Kidney tubule cell (primary cell): ENCODE results near the gene SLC5A9.
A peak's percentile ranks its signal among the peaks of the same experiment; 100 is the strongest.
"Not testable (repeated sequence)": the region's sequence is repeated elsewhere in the genome, so short reads cannot be mapped to it uniquely, and the experiment has no call there.

Source experiments
- DNase-seq: peaks from one replicate; pipeline ENCODE4 v3.0.0-alpha.2; 2018; ENCODE audit warnings: low spot score

Gene SLC5A9

DNA sequence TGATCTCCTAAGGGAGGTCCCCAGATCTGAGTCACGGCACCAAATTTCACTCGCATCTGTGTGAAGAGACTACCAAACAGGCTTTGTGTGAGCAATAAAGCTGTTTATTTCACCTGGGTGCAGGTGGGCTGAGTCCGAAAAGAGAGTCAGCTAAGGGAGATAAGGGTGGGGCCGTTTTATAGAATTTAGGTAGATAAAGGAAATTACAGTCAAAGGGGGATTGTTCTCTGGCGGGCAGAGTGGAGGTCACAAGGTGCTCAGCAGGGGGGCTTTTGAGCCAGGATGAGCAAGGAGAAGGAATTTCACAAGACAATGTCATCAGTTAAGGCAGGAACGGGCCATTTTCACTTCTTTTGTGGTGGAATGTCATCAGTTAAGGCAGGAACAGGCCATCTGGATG lies 8.2 kb upstream of the SLC5A9 start:
- not testable (repeated sequence) for DNase-seq

DNA sequence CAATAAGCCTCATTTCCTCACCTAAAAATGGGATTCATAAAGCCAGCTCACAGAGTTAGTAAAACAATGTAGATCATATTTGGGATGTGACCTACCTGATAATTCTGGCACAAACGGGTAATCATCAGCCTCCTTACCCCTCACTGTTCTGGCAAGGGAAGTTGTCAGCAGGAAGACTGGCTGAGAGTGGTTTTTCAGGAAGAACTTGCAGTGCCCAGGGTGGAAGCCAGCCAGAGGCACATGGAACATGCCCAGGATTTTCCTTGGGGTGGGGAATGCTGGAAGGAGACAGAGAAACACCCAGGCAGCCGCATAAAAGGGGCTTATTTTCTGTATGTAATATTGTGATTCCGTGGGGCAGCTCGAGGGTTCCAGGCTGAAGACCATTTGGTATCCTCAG lies 7.7 kb upstream of the SLC5A9 start:
- no peak for DNase-seq

GRCh38 chr1:48215222-48215621 lies 7.3 kb upstream of the SLC5A9 start:
- DNase-seq: no peak

DNA sequence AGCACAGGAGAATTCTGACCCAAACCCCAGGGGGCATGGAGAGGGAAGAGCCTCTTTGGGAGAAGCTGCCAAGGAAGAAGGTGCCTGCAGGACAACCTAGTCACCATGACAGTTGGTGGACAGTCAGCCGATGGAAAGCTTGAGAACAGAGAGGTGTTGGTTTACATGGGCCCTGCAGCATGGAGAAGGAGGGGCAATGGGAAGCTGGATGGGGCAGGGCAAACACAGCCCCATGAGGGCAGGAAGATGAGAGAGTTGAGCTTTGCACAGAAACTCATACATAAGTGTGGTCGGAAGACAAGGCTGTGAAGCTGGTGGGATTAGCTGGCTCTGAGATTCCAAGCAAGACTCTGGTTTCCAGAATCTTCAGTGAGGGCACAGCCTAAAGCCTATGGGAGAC lies 6.6 kb upstream of the SLC5A9 start:
- DNase-seq: no peak

- no peak for DNase-seq
Observed at GRCh38 chr1:48216313-48216712, 6.2 kb upstream of the SLC5A9 start.

DNA sequence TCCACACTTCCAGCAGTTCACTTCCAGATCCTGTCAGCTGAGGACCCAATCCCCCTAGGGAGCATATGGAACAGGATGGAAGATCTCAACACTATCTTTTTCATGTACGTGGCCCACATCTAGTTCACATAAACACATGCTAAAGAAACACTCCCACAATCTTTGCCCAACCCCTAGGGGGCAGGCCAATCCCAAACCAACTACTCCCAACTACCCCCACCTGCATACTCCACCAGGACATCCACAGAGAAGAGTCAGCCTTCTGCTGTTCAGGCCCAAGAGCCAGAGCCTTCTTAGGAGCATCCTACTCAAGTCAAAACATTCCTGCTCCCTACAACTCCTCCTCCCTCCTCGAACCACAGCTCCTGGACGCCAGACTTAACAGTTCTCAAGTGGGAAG lies 5.6 kb upstream of the SLC5A9 start:
- no peak for DNase-seq

DNA sequence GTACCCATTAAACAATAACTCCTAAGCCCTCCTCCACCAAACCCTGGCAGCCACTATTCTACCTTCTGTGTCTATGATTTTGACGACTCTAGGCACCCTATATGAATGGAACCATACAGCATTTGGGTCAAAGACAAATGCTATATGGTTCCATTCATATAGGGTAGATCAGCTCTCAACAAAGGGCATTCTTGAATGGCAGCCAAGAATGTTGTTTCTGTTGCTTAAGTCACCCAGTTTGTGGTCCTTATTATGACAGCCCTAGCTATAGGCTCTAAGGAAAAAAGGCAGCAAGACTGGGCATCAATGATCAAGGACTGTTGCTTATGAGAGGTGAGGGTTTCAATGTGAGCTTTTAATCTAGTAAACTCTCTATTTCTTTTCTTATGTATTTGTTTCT lies 4.7 kb upstream of the SLC5A9 start:
- no peak for DNase-seq

DNA sequence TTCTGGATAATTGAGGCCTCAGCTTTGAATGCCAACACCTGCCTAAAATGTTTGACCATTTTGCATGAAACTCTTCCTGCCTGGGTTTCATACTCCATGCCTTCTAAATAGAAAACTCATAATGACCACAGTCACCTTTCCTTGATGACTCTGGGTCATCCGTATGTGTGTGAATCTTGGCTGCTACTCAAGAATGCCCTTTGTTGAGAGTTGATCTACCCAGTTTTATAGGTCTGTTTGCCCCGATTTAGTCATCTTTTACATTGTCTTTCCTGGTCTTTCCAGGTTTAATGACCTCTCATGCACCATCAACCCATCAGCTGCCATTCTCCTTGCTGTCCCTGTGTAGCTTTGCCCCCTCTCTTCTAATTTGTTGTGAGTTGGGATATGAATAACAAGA lies 2.7 kb upstream of the SLC5A9 start:
- DNase-seq: peak; percentile 69

DNA sequence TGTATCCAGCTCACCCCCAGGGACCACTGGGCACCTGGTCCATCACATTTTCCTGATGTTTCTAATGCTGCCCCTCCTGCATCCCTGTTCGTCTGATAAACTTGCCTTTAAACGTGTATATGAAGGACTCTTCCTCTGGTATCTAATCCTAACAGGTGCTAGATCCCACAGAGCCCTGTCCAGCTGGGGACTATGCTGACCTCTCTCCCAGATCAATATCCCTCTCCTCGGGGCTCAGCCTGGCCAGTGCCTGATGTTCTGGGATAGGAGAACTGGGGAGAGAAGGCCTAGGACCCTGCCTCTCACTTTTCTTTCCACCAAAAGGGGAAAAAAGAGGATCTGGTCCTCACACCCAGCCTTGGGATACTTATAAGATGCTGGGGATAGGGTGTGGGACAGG lies 1.4 kb upstream of the SLC5A9 start:
- DNase-seq: no peak

- DNase-seq: no peak
Observed at GRCh38 chr1:48221657-48222056, 859 bp upstream of the SLC5A9 start.

GRCh38 chr1:48223366-48224240 lies 1.1 kb downstream of the SLC5A9 start:
- peak; percentile 47 for DNase-seq

DNA sequence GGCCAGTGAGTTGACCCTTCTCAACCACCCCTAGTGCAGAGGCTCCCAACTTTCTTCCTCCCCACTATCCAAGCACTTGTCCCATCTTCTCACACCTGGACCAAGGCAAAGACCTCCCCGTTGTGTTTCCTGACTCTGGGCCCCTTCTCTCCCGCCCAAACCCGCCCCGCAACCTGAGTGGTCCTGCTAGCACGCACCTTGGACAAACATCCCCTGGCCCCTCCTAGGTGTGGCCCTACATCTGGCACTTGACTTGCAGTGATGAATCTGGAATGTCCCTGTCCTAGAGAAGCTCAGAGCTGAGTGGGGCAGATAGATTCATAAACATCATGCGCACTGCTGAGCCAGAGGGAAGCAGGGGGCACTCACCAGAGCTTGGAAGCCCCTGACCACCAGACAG lies 2.3 kb downstream of the SLC5A9 start:
- no peak for DNase-seq

DNA sequence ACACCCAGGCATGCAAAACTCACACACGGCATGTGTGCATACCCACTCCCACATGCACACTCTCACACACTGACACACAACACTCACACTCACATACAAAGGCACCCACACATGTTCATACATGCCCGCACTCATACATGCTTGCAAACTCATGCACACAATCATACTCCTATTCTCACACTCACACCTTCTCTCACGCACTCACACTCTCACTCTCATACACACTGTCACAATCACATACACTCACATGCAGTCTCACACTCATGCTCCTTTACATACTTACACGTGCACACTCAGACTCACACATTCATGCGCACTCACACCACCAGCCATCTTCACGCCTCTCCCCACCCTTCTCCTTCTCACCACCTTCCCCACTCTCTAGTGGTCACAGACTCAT lies 3.1 kb downstream of the SLC5A9 start:
- DNase-seq: no peak

DNA sequence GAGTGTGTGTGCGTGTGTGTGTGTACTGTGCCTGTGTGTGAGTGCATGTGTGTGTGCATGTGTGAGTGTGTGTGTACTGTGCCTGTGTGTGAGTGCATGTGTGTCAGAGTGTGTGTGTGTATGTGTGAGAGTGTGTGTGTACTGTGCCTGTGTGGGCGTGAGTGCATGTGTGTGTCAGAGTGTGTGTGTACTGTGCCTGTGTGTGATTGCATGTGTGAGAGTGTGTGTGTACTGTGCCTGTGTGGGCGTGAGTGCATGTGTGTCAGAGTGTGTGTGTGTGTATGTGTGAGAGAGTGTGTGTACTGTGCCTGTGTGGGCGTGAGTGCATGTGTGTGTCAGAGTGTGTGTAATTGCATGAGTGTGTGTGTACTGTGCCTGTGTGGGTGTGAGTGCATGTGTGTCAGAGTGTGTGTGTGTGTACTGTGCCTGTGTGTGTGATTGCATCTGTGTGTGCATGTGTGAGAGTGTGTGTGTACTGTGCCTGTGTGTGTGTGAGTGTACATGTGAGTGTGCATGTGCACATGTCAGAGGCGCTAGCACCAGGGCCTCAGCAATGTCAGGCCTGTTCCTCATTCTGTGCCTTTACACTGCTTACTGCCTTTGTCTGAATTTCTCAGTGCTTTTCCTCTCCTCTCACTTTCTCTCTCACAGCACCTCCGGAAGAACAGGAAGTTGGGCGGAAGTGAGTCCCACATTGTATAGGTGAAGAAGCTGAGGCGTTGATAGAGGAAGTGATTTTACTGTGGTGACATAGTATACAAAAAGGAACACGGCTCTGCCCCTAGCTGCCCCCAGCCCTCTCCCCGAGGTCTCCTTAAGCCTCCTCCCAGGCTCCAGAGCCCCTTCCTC lies 4.9 kb downstream of the SLC5A9 start:
- no peak for DNase-seq

DNA sequence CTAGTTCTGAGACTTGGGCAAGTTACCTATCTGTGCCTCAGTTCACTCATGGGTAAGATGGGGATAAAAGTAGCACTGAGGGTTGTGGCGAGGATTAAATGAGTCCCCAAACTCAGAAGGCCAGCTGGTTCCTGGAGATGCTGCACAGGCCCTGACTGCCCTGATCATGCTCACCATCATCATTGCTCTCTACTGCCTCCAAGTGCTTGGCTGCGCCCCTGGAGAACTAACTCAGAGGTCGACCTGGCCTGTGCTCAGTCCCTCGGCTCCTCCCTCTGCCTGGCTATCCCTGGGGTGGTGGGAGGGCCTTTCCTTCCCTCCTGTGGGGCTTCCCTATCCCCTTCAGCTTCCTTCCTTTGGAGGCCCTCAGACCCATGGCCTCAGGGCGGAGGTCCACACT lies 5.6 kb downstream of the SLC5A9 start:
- DNase-seq: peak; percentile 19

DNA sequence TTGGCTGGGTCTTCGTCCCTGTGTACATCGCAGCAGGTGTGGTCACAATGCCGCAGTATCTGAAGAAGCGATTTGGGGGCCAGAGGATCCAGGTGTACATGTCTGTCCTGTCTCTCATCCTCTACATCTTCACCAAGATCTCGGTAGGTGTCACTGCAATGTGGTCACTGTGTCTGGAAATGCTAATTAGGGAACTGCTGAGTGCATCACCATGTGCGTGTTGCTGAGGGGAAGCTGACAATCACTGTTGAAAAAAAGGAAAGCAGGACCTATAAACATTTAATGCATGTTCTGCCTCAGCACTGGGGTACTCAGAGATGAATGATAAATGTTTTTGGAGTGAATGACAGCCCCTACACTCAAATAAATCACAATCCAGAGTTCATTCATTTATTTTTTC lies 6.8 kb downstream of the SLC5A9 start:
- DNase-seq: no peak

DNA sequence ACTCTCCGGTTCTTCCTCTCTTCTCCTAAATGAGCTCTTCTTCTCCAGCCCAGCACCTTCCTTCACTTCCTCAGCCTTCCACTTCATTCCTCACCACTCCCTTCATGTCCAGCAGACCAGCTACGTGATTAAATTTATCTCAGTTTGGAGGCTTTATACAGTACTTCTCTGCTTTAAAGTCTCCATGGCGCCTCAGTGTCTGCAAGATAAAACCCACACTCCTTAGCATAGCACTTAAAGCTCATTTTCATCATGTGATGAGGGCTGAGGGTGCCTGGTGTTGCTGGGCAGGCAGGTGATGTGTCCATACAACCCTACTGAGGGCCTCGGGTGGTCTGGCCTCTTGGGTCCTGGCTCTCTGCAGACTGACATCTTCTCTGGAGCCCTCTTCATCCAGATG lies 7.7 kb downstream of the SLC5A9 start:
- DNase-seq: no peak

GRCh38 chr1:48232722-48233121 lies 10.2 kb downstream of the SLC5A9 start:
- DNase-seq: no peak

- no peak for DNase-seq
Observed at GRCh38 chr1:48233666-48234485, 11.4 kb downstream of the SLC5A9 start.

- DNase-seq: no peak
Observed at GRCh38 chr1:48235652-48236051, 13.1 kb downstream of the SLC5A9 start.

DNA sequence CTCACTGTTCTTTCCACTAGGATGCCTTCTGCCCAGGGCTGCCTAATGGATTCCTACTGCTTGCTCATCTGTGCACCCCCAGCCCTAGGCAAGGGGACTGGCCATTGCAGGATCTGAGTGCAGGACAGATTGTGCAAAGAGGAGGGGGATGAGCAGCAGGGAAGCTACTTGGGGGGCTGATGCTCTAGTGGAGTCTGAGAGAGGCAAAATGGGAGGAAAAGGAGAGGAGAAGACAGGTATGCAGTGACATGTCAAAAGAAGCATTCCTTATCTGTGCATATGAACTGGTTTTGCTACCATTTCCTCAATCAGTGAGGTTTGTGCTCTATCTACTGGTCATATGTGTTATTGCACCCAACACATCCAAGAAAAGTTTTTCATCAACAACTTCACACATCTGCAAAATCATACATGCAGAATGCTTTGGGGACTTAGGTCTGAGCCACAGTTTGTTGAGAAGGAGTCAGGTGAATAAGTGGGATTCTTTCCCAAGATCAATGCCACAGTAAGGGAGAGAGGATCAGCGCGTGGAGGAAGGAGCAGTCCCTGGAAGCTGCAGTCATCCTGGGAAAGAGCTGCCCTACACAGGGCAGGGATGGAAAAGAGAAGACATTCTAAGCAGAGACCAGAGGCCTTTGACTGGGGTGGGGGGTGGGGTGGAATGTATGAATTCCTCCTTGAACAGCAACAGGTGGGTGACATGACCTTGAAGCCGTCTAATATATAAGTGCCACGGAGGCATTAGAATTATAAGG lies 14.4 kb downstream of the SLC5A9 start:
- DNase-seq: peak; percentile 66
